Nephron (organoid): ENCODE measurements around the gene ARHGAP33.

Experiments used
- H3K27ac Mint-ChIP-seq, 3 experiments: 2 replicates each; pipeline ENCODE4 v1.8.0; 2020; ENCODE audit warnings: mixed read lengths in 3 of 3, mild to moderate bottlenecking in 2 of 3, moderate library complexity in 1 of 3
- H3K27me3 Mint-ChIP-seq: 2 replicates; pipeline ENCODE4 v1.8.0; 2021; ENCODE audit warnings: low read depth, mild to moderate bottlenecking, moderate library complexity, mixed read lengths
- H3K36me3 Mint-ChIP-seq: 2 replicates; pipeline ENCODE4 v1.8.0; 2020; ENCODE audit warnings: low read depth, mixed read lengths
- H3K4me1 Mint-ChIP-seq: 2 replicates; pipeline ENCODE4 v1.8.0; 2020; ENCODE audit warnings: mixed read lengths
- H3K4me3 Mint-ChIP-seq, 3 experiments: 2 replicates each; pipeline ENCODE4 v1.8.0; 2020; ENCODE audit warnings: mild to moderate bottlenecking in 3 of 3, mixed read lengths in 3 of 3, moderate library complexity in 2 of 3
- H3K9me3 Mint-ChIP-seq: 2 replicates; pipeline ENCODE4 v1.8.0; 2020; ENCODE audit warnings: mixed read lengths
- TF ChIP-seq, protein P1 (sequence below), 3 experiments: fragments of 200-600 bp; sonication (generic); IDR thresholded peaks; one replicate each; pipeline ENCODE4 v1.5.0; 2021; ENCODE audit warnings: antibody characterized with exemption in 3 of 3; ENCODE audit not compliant: unreplicated experiment in 3 of 3

The ARHGAP33 gene

DNA sequence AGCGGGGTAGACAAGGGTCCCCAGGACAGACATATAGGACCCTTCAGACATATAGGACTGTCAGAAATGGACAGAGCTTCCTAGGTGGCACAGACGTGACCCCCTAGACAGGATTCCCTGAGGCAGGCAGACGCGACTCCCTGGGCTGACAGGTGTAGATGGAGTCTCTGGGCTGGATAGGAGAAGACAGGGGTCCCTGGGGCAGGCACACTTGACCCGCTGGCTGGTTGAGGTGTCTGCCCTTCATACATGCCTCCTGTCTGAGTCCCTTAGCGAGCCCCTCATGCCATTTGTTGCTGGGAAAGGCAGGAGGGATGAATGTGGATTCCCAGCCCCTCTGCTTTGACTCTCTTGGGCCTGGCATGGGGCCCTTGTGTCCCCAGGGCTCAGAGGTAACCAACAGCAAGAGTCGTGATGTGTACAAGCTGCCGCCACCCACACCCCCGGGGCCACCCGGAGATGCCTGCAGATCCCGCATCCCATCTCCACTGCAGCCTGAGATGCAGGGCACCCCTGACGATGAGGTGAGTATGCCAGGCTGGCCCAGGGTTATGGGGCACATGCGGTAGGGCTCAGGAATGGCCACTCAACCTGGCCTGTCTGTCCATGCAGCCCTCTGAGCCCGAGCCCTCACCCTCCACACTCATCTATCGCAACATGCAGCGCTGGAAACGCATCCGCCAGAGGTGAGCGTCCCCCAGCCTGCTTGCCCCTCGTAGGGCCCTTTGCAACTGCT lies 21.6 kb upstream of the ARHGAP33 start:
- Mint-ChIP-seq H3K27me3 (peaks cover 11% of the 10 kb centered on the region), H3K9me3 (no peaks in the 10 kb centered on the region), H3K27ac (peak overlapping the region in 2 of 3 experiments; percentile 55 to 83), H3K4me1 (peaks cover 25% of the 10 kb centered on the region), H3K36me3 (peaks cover 15% of the 10 kb centered on the region), H3K4me3 (peak overlapping the region; percentile 40 to 50 (median 44))
- TF ChIP-seq, protein P1, sequence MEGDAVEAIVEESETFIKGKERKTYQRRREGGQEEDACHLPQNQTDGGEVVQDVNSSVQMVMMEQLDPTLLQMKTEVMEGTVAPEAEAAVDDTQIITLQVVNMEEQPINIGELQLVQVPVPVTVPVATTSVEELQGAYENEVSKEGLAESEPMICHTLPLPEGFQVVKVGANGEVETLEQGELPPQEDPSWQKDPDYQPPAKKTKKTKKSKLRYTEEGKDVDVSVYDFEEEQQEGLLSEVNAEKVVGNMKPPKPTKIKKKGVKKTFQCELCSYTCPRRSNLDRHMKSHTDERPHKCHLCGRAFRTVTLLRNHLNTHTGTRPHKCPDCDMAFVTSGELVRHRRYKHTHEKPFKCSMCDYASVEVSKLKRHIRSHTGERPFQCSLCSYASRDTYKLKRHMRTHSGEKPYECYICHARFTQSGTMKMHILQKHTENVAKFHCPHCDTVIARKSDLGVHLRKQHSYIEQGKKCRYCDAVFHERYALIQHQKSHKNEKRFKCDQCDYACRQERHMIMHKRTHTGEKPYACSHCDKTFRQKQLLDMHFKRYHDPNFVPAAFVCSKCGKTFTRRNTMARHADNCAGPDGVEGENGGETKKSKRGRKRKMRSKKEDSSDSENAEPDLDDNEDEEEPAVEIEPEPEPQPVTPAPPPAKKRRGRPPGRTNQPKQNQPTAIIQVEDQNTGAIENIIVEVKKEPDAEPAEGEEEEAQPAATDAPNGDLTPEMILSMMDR (IDR thresholded peaks at IDR 0.05; ENCODE audit: unreplicated experiment in 3 of 3), result no peak

DNA sequence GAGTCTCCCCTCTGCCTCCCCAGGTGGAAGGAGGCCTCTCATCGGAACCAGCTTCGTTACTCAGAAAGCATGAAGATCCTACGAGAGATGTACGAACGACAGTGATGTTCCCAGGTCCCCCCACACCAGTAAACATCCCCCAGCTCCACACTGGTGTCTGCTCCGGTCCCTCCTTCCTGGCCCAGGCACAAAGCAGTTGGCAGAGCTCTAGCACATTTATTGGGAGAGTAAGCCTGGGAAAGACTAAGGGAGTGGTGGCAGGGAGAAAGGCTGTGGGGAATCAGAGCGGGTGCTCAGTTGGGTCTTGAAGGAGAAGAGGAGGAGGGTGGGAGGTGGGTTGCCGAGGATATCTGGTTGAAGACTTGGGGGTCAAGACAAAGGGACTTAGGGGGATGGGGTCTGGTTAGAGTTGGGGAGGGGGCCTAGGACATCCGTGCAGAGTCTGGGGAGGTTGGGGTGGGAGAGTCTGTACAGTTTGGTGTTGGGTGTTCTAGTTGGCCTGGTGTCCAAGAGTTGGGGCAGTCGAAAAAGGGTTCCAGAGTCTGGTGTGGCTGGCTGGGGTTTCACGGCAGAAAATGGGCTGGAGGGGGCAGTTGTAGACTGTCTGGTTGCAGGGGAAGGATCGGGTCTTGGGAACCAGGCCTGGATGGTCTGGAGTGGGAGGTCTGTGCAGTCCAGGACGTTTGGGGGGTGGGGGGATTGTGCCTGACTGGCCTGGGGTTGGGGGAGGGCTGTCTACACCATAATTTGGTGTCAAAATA lies 20.8 kb upstream of the ARHGAP33 start:
- Mint-ChIP-seq H3K4me1 (peaks cover 30% of the 10 kb centered on the region), H3K4me3 (peak overlapping the region; percentile 58 to 62 (median 61)), H3K27ac (peak overlapping the region; percentile 47 to 83 (median 64)), H3K36me3 (peaks cover 18% of the 10 kb centered on the region), H3K9me3 (no peaks in the 10 kb centered on the region), H3K27me3 (peaks cover 11% of the 10 kb centered on the region)
- TF ChIP-seq, protein P1 (IDR thresholded peaks at IDR 0.05; ENCODE audit: unreplicated experiment in 3 of 3), result no peak

DNA sequence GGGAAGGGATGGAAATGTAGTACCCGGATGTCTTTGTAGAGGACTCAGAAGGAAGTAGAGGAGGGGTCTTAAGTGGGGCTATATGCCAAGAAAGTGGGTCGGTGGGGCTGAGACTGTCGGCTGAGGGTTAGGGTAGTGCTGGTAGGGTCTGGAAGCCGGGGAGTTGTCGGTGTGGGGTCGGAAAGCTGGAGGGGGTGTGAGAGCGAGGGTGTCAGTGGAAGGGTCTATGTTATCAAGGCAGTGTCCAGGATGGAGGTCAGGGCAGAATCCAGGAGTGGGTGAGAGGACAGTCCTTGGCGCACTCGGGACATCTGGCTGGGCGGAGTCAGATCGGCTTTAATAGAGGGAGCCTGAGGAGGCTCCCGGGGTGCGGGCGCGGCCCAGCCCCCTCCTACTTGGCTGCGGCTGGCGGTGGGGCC lies 20.2 kb upstream of the ARHGAP33 start:
- H3K27me3 Mint-ChIP-seq, result peaks cover 11% of the 10 kb centered on the region
- H3K9me3 Mint-ChIP-seq, result no peaks in the 10 kb centered on the region
- H3K36me3 Mint-ChIP-seq, result peaks cover 20% of the 10 kb centered on the region
- peak overlapping the region; percentile 47 to 83 (median 64) for H3K27ac Mint-ChIP-seq
- peaks cover 32% of the 10 kb centered on the region for H3K4me1 Mint-ChIP-seq
- TF ChIP-seq, protein P1 (IDR thresholded peaks at IDR 0.05; ENCODE audit: unreplicated experiment in 3 of 3), result no peak
- peak overlapping the region; percentile 58 to 62 (median 61) for H3K4me3 Mint-ChIP-seq

GRCh38 chr19:35755550-35756376 lies 19.6 kb upstream of the ARHGAP33 start:
- H3K27me3 Mint-ChIP-seq, result peaks cover 11% of the 10 kb centered on the region
- H3K4me1 Mint-ChIP-seq, result peaks cover 32% of the 10 kb centered on the region
- H3K9me3 Mint-ChIP-seq, result no peaks in the 10 kb centered on the region
- H3K36me3 Mint-ChIP-seq, result peaks cover 20% of the 10 kb centered on the region
- peak overlapping the region; percentile 73 to 84 (median 81) for H3K4me3 Mint-ChIP-seq
- TF ChIP-seq, protein P1 (IDR thresholded peaks at IDR 0.05; ENCODE audit: unreplicated experiment in 3 of 3), result no peak
- peak overlapping the region; percentile 80 to 97 (median 95) for H3K27ac Mint-ChIP-seq

DNA sequence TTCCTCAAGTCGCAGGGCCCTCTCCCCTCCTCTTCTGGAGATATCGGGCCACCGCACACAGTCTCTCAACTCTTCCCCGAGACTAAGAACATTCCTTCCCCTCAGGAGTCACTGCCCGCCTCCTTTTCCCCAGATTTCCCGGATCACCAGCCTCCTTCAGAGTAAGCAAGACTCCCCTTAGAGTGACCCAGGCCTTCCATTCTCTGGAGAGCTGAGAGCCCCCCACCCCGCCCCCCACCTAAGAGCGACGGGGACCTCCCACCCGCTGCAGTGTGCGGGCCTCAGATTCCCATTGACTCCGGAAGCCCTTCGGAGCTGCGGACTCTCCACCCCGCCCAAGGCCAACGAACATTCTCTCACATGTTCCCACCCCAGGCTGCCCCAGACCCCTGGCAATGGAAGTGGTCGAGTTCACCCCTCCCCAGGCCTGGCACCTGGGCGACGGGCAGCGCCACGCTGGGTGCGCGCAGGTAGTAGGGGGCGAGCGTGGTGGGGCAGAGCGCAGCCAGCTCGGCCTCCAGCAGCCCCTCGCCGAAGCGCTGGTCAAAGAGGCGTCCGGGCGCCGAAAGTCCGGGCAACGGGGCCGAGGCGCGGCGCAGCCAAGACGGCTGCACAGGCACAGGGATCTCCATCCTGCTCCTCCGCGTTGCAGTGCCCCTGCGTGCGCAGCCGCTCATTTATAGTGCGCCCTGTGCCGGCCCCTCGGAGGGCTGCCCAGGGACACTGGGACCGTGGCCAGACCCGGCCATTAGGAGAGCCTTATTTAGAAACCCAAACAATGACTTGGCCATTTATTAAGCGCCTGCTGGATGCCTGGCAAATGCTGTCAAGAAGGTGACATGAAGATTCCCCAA lies 18.8 kb upstream of the ARHGAP33 start, which contains the start of gene HSPB6:
TSS of gene HSPB6 (minus strand) at position 653 of the 854 bp plus-strand sequence. CDS start at position 632, 21 bp downstream.
- Mint-ChIP-seq H3K36me3 (peaks cover 20% of the 10 kb centered on the region), H3K4me1 (peaks cover 32% of the 10 kb centered on the region), H3K27ac (peak within 1 kb of the TSS; percentile 95 to 98 (median 97)), H3K9me3 (no peaks in the 10 kb centered on the region), H3K4me3 (peak within 1 kb of the TSS; percentile 92 to 97 (median 95)), H3K27me3 (peaks cover 11% of the 10 kb centered on the region)
- TF ChIP-seq, protein P1 (IDR thresholded peaks at IDR 0.05; ENCODE audit: unreplicated experiment in 3 of 3), result no peak
